GM18499 (cell line): ENCODE results near the gene IQGAP3.

Experiments used
- ATAC-seq: cut with Tn5 transposase; IDR thresholded peaks from one replicate; pipeline ENCODE4 v1.9.1; 2021; ENCODE audit warnings: moderate number of reproducible peaks; ENCODE audit not compliant: insufficient read depth, unreplicated experiment

The IQGAP3 gene

GRCh38 chr1:156522443-156522970 is 49.9 kb downstream of the IQGAP3 start:
- ATAC-seq = no peak

DNA sequence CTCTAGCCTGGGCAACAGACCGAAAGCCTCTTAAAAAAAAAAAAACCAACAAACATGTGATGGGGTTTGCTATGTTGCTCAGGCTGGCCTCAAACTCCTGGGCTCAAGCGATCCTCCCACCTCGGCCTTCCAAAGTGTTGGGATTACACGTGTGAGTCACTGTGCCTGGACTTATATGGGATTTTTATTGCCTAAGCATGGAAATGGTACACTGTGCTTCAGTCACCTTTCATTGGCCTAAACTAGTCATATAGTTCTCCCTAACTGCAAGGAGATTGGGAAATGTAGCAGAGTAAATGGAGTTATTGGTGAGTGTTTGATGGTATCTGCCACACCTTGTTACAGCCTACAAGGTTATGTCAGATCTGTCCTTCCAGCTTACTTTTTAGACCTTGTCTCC is 54.6 kb downstream of the IQGAP3 start:
- ATAC-seq = no peak

- no peak for ATAC-seq
Observed at GRCh38 chr1:156516821-156517220, 55.5 kb downstream of the IQGAP3 start.

GRCh38 chr1:156515956-156516355 is 56.4 kb downstream of the IQGAP3 start:
- no peak for ATAC-seq

GRCh38 chr1:156513185-156513584 is 59.2 kb downstream of the IQGAP3 start:
- no peak for ATAC-seq

- ATAC-seq = no peak
Observed at GRCh38 chr1:156511644-156512043, 60.7 kb downstream of the IQGAP3 start.

GRCh38 chr1:156510709-156511108 is 61.7 kb downstream of the IQGAP3 start:
- no peak for ATAC-seq

DNA sequence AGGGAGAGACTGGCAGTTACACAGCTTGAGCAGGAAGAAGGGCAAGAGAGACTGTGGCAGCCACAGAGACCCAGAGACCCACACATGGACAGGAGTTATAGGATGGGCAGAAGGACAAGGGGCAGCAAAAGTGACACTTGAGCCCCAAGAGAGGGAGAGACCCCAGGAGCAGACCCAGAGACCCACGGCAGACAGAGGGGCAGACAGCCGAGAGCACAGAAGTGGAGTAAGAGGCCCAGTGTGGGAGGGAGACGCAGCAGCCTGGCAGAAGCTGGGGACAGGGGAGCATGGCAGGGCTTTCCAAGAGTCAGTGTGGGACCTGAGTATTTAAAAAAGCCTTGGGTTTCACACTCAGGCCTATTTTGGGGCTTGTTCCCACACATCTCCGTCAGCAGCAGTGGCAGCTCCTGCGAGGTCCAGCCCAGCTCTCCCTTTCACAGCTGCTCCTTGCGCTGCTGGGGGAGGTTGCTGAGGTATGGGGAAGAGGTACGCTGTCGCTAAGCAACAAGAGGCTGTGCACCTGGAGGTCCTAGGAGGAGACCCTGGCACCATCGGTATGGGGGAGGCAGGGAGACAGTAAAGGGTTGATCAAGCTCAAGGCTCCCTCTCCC is 62.8 kb downstream of the IQGAP3 start:
- ATAC-seq = no peak

DNA sequence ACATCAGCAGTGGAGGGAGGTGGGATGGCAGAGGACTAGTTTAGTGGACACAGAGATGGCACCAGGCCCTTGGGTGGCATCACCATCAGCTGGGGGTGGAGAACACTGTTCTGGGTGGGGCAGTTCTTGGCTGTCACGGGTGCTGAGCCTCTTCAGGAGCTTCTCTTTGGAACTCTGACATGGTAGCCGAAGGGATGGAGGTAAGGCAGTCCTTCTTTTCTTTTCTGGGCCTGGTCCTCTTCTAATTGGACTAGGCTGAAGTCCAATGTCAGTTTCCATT is 63.5 kb downstream of the IQGAP3 start:
- no peak for ATAC-seq

DNA sequence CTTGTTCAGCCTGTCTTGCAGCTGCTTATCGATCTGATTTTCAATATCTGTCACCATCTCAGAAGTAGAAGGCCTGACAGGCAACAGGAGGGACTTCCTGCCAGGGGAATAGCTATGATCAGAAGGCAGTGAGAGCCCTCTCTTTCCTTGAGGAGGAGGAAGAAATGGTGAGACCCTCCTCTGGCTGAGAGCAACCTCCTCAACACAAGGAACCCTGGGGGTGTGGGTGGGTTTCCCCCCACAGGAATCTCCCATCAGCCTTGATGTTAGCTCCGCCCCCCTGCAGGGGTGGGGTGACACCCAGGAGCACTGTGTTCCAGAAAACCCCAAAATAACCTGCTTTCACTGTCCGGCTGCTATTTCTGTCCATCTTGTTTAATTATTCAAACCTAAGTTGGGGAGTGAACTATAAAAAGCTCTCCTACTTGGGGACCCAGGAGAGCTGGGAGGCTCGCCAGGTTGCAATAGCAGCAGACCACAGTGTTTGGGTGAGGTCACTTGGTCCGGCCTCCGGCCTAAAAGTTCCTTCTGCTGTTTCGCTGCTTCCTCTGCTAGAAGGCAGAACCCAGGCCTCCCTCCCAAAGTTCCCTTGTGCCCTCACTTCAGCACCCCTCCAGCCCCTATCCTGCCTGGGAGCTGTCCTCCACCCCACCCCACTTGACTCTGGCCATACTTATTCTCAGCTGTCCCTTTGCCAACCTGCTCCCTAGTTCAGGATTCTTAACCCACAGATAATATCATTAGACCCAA is 64.0 kb downstream of the IQGAP3 start:
- ATAC-seq = no peak

DNA sequence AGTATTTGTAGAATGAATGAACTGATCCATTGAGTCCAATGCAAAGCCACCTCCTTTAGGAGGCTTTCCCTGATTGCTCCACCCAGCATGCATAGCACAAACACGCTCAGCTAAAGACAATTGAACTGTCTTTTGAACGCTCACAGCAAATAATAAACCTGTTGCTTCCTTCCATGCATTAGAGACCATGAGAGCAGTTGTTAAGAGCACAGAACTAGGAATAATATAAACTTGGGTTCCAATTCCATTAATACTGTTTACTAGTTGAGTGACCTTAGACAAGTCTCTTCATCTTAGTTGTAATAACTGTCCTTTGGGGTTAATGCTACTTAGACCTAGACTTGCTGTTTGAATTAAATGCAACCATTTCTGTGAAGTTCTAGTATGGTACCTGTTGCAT is 65.9 kb downstream of the IQGAP3 start:
- no peak for ATAC-seq

- no peak for ATAC-seq
Observed at GRCh38 chr1:156505679-156506298, 66.6 kb downstream of the IQGAP3 start.

- no peak for ATAC-seq
Observed at GRCh38 chr1:156504821-156505678, 67.3 kb downstream of the IQGAP3 start.

DNA sequence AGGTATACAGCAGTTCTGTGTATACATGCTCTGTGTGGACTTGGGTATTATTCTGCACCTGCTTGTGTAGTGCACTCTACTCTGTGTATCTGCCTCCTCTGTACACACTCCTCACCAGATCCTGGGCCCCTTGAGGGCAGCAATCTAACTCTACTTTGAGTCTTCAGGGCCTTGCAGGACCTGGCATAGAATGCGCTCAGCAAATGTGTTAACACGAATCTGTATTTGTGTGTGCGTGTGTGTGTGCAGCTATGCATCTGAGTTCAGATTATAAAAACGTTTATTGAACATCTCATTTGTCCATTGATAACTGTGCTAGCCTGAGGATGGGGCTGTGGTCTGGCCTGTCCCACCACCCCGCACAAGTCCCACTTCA is 67.9 kb downstream of the IQGAP3 start:
- no peak for ATAC-seq

GRCh38 chr1:156503698-156504437 is 68.5 kb downstream of the IQGAP3 start:
- no peak for ATAC-seq

DNA sequence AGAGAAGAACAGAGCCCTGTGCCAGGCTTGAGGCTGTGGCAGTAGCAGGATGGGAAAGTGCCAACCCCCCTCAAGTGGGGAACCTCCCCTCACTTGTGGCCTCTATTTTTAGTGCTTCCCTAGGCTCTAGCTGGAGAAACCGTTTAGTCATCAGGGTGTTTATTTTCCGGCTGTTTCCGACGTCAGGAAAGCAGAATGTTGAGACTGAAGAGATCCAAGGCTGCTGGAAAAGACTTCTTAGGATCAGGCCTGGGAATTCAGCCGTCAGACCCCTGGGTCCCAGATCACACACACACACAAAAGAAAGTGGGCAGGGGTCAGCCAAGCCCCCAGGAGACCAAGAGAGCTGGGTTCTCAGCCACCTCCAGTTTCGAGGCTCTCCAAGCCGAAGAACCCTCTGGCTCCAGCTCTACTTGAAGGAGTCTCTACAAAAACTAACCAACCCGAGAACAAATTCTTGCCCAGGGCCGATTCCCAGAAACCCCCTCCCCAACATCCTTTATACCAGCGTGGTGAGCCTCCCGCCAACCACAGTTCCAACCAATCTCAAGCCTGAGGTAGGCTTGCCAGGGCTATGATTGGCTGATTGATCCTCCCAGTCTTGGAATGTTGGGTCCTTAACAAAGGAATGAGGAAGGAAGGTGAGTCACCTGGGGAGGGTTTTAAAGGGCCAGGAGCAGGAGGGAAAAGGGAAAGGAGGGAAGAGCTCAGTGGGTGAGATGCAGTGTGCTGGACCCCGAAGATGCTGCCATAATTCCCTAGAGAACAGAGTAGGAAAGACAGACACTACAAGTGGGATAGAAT is 69.3 kb downstream of the IQGAP3 start:
- ATAC-seq = no peak

- no peak for ATAC-seq
Observed at GRCh38 chr1:156502391-156502893, 69.9 kb downstream of the IQGAP3 start.

- no peak for ATAC-seq
Observed at GRCh38 chr1:156500793-156501506, 71.4 kb downstream of the IQGAP3 start.

DNA sequence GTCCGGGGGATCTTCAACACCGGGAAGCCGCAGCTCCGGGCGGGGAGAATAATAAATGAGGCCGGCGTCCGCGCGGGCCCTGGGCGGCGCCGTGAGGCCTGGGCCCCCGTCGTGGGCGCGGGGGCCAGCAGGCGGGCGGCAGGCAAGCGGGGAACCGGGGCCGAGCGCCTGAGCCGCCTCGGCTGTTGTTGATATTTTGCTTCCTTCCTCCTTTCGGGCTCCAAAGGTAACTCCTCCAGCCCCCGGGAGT is 71.9 kb downstream of the IQGAP3 start, which contains the start of gene MEF2D:
TSS of gene MEF2D (minus strand) at position 233 of the 250 bp plus-strand sequence. CDS start 17,483 bp downstream, outside the sequence.
- no peak for ATAC-seq
